Activated CD8-positive, alpha-beta memory T cell treated with anti-CD3 and anti-CD28 coated beads, Interleukin-2, amount 50 U/mL, for 1 hour (primary cell): ENCODE measurements around the gene FPR1.

Source experiments
- DNase-seq: peaks from one replicate; pipeline ENCODE4 v3.0.0-alpha.2; 2020; ENCODE audit errors: extremely low read depth

Gene FPR1

GRCh38 chr19:51737924-51738323, 13.8 kb downstream of the FPR1 start:
- DNase-seq = no peak

- no peak for DNase-seq
Measured at GRCh38 chr19:51737389-51737788, 14.3 kb downstream of the FPR1 start.

- no peak for DNase-seq
Measured at GRCh38 chr19:51735759-51736449, 15.8 kb downstream of the FPR1 start.

DNA sequence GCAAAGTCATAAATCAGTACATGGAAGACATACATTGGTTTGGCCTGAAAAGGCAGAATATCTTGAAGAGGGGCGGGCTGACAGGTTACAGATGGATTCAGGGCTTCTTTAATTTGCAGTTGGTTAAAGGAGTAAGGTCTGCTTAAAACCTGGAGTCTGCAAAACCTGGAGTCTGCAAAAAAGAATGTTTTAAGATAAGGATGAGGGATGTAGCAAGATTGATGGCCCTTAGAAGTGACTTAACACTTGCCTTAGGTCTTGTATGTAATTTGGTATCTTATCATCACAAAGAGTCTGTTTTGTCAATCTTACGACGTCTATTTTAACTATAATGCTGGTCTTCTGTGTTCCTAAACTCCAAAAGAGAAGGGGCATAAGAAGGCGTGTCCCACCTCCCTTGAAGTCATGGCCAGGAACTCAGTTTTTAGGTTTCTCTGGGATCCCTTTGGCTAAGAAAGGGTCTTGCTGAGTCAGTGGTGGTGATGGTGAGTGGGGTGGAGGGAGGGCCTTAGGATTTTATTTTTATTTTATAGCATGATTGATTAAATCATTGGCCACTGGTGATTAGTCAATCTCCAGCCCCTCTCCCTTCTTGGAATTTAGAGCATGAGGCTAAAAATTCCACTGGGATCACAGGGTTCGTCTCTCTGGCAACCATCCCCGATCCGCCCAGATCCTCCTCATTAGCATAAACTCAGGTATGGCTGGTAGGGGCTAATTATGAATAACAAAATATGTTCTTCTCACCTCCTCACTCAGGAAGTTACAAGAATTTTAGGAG, 17.7 kb downstream of the FPR1 start:
- no peak for DNase-seq

GRCh38 chr19:51729781-51730180, 21.9 kb downstream of the FPR1 start:
- DNase-seq = no peak

DNA sequence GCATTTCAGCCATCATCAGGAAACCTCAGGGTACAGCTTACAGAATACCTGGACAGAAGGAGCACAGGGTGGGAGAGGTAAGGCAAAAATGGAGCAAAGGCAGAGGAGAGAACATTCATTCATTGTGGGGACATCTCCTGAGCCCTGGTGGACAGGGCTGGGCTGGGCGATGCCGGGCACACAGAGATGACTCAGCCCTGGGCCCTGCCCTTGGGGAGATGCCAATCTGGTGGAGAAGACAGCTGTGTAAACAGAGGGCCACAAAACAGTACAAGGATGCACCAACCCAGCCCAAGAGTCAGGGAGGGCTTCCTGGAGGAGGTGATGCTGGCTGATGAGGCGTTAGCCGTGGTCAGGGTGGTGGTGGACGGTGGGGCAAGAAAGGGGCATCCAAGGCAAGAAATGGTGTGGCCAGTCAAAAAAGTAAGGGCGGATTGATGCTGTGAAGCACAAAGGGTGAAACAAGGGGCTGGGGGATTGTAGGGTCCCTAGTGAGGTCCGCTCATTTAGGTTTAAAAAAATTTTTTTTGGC, 24.3 kb downstream of the FPR1 start:
- DNase-seq = no peak

DNA sequence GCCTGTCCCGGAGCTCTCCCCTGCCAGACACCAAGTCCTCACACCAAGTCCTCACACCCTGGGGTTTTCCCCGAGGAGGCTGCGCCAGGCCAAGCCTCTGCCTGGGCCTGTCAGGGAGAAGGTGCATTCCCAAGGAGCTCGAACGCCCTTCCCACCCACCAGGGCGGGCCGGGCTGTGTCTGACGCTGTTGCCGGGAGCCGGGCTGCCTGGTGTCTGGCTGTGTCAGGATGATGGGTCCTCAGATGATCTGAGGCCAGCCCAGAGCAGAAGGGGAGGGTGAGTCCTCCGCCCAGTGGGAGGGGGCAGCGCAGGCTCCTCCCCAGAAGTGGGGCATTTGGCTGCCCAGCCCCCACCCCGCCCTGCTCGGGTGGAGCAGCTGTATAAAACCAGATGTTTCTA, 25.6 kb downstream of the FPR1 start:
- DNase-seq = no peak

GRCh38 chr19:51724543-51724942, 27.1 kb downstream of the FPR1 start:
- DNase-seq = no peak

DNA sequence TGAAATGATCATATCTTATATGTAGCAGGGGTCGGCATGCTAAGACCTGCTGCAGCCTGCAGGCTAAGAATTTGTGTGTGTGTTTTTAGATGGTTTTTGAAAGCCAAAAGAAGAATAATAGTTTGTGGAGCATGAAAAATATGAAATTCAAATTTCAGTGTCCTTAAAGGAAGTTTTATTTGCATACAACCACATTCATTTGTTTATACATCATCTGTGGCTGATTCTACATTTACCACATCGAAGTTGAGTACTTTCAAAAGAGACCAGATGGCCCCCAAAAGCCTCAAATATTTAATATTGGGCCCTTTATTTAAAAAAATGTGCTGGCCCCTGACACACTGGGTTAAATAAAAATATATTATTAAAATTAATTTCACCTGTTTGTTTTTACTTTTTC, 29.2 kb downstream of the FPR1 start:
- no peak for DNase-seq

GRCh38 chr19:51721905-51722304, 29.8 kb downstream of the FPR1 start:
- DNase-seq = no peak

- no peak for DNase-seq
Measured at GRCh38 chr19:51719251-51719988, 32.3 kb downstream of the FPR1 start.

GRCh38 chr19:51716925-51717324, 34.8 kb downstream of the FPR1 start:
- DNase-seq = no peak

GRCh38 chr19:51715850-51716249, 35.8 kb downstream of the FPR1 start:
- no peak for DNase-seq

GRCh38 chr19:51714848-51715247, 36.8 kb downstream of the FPR1 start:
- no peak for DNase-seq

GRCh38 chr19:51713319-51714285, 38.1 kb downstream of the FPR1 start:
- no peak for DNase-seq

DNA sequence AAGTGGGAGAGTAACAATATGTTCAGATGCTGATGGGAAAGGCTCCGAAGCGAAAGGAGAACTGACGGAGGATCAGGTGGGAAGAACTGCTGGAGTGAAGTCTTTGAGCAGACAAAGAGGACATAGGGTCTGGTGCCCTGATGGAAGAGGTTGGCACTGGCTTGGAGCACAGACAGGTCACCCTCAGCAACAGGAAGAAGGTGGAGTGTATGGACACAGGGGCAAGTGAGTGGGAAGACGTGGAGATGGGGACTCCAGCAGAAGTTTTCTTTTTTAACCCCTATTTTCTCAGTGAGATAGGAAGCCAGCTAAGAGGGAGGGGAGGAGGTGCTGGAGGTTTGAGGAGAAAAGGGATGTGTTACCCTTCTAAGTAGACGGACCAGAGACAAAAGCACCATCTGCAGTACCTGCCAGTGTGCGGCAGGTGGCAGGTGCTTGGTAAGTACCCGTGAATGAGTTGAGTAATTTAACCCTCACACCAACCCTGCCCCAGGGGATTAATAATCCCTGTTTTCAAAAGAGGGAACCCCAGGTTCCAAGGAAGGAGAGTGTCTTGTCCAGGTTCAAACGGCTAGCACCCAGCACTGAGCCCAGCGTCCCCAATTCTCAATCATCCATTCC, 39.1 kb downstream of the FPR1 start:
- no peak for DNase-seq

DNA sequence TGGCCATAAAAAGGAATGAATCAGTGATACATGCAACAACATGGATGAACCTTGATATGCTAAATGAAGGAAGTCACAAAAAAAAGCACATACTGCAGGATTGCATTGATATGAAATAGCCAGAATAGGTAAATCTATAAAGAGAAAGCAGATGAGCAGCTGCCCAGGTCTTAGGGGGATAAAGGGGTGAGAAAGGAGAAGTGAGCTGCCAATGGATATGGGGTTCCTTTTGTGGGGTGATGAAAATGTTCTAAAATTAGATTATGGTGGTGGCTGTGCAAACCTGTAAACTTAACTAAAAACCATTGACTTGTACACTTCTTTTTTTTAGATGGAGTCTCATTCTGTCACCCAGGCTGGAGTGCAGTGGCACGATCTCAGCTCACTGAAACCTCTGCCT, 40.0 kb downstream of the FPR1 start:
- no peak for DNase-seq

DNA sequence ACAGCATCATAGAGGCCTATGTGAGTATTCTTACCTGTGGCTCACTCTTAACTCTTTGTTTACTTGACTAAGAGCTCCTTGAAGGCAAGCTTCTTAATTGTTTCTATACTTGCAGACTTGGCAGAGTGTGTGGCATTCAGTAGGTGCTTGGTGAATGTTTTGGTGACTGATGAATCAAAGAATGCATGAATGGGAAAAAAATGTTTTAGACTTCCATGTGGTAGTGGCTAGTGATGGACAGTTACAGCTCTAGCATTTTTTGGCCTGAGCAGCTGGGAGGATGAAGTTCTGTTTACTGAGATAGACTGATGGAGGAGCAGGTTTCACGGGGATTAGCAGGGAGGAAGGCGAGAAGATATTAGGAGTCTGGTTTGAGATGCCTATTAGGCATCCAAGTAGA, 41.5 kb downstream of the FPR1 start:
- no peak for DNase-seq

DNA sequence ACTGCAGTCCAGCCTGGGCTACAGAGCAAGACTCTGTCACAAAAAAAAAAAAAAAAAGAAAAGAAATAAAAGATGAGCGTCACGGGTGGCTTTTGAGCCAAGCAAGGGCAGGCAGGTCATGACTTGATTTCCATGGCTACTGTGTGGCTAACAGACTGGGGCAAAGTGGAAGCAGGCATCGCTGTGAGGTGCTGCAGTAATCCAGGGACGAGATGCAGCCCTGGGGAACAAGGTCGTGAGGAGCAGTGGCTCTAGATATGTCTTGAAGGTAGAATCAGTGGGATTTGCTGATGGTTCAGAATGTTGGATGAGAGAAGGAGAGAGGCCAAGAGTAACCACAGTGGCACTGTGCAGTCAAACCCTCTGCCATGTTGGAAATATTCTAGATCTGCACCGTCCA, 42.1 kb downstream of the FPR1 start:
- DNase-seq = no peak

GRCh38 chr19:51708811-51709210, 42.9 kb downstream of the FPR1 start:
- no peak for DNase-seq

DNA sequence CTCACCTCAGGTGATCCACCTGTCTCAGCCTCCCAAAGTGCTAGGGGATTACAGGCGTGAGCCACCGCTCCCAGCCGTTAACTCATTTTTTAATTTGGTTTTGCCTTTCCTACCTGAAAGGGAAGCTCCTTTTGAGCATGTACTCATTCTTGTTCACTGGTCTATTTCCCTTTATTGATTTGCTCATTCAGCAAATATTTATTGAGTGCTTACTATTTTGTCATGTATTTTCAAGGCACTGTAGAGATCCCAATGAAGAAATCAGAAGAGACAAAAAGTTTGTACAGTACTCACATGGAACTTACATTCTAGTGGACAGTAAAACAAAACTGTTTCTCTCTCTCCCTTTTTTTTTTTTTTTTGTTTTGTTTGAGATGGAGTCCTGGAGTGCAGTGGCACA, 44.8 kb downstream of the FPR1 start:
- DNase-seq = no peak
